Measurements from ENCODE around the gene SH2D3C.
A peak's percentile ranks its signal among the peaks of the same experiment; 100 is the strongest.

SH2D3C gene

GRCh38 chr9:127788337-127789011 is 10.0 kb upstream of the SH2D3C start:
- Histone ChIP-seq H4K5ac (ENCODE audit: low read length) (no peak overlapping the region), H3K4me3 (ENCODE audit: low read length) (no peak overlapping the region), H3K4me1 (ENCODE audit: control insufficient read depth, low read depth, low read length) (peaks cover 3% of the 10 kb centered on the region), H3K79me2 (ENCODE audit: control insufficient read depth, insufficient read depth, low read length) (peaks cover 32% of the 10 kb centered on the region), H3K27me3 (ENCODE audit: insufficient read depth, low read length, poor library complexity) (no peaks in the 10 kb centered on the region), H2BK15ac (replicated peaks; ENCODE audit: low read depth) (no peak overlapping the region), H3K4ac (ENCODE audit: low read depth, low read length) (no peak overlapping the region), H3K9ac (ENCODE audit: low read length) (no peak overlapping the region), H2BK5ac (ENCODE audit: low read length) (no peak overlapping the region), H3K36me3 (ENCODE audit: control insufficient read depth, insufficient read depth, low read length) (peaks cover 34% of the 10 kb centered on the region), H3K27ac (ENCODE audit: low read depth, low read length) (no peak overlapping the region), H3K23ac (ENCODE audit: low read length) (no peak overlapping the region), H2BK120ac (ENCODE audit: low read depth, low read length) (no peak overlapping the region), H3K18ac (ENCODE audit: low read length) (no peak overlapping the region), H3K4me2 (ENCODE audit: low read length) (no peak overlapping the region), H4K8ac (ENCODE audit: low read depth, low read length) (no peak overlapping the region), H3K79me1 (ENCODE audit: low read length) (peaks cover 26% of the 10 kb centered on the region), H3K56ac (ENCODE audit: low read length) (no peak overlapping the region), H2AK5ac (ENCODE audit: low read length) (no peak overlapping the region)
- DNase-seq: no peak
- no CpG with 5 or more reads among the region's 26 CpGs for WGBS (ENCODE audit: extremely low coverage, insufficient coverage, low lambda C conversion rate)

DNA sequence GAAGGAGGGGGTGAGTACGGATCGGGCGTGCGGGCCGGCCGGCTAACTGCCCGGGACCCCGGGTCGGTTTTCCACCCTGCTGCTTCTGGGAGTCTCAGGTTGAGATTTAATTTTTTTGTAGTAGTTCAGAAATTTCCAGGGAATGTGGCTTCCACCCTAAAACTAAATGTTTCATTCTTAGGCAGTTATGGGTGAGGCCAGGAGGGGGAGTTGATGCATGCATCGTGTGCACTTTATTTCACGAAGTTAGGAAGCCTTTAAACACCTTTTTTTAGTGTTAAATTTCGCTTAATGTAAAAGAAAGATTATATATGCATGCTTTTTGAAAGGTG is 8.3 kb upstream of the SH2D3C start:
- H2AK5ac ChIP-seq (ENCODE audit: low read length): no peak overlapping the region
- H3K56ac ChIP-seq (ENCODE audit: low read length): peak overlapping the region; percentile 93
- H3K18ac ChIP-seq (ENCODE audit: low read length): no peak overlapping the region
- no peaks in the 10 kb centered on the region for H3K27me3 ChIP-seq (ENCODE audit: insufficient read depth, low read length, poor library complexity)
- H3K79me1 ChIP-seq (ENCODE audit: low read length): peaks cover 26% of the 10 kb centered on the region
- H3K36me3 ChIP-seq (ENCODE audit: control insufficient read depth, insufficient read depth, low read length): peaks cover 34% of the 10 kb centered on the region
- DNase-seq: no peak
- WGBS (ENCODE audit: extremely low coverage, insufficient coverage, low lambda C conversion rate): no CpG with 5 or more reads among the region's 12 CpGs
- peak overlapping the region; percentile 91 for H3K4me3 ChIP-seq (ENCODE audit: low read length)
- H3K23ac ChIP-seq (ENCODE audit: low read length): no peak overlapping the region
- no peak overlapping the region for H2BK120ac ChIP-seq (ENCODE audit: low read depth, low read length)
- H2BK15ac ChIP-seq (replicated peaks; ENCODE audit: low read depth): no peak overlapping the region
- H3K4me2 ChIP-seq (ENCODE audit: low read length): peak overlapping the region; percentile 55
- H3K4ac ChIP-seq (ENCODE audit: low read depth, low read length): no peak overlapping the region
- peaks cover 32% of the 10 kb centered on the region for H3K79me2 ChIP-seq (ENCODE audit: control insufficient read depth, insufficient read depth, low read length)
- H2BK5ac ChIP-seq (ENCODE audit: low read length): no peak overlapping the region
- peak overlapping the region; percentile 93 for H3K9ac ChIP-seq (ENCODE audit: low read length)
- peak overlapping the region; percentile 99 for H3K27ac ChIP-seq (ENCODE audit: low read depth, low read length)
- H3K4me1 ChIP-seq (ENCODE audit: control insufficient read depth, low read depth, low read length): peaks cover 3% of the 10 kb centered on the region
- H4K8ac ChIP-seq (ENCODE audit: low read depth, low read length): no peak overlapping the region
- H4K5ac ChIP-seq (ENCODE audit: low read length): no peak overlapping the region

DNA sequence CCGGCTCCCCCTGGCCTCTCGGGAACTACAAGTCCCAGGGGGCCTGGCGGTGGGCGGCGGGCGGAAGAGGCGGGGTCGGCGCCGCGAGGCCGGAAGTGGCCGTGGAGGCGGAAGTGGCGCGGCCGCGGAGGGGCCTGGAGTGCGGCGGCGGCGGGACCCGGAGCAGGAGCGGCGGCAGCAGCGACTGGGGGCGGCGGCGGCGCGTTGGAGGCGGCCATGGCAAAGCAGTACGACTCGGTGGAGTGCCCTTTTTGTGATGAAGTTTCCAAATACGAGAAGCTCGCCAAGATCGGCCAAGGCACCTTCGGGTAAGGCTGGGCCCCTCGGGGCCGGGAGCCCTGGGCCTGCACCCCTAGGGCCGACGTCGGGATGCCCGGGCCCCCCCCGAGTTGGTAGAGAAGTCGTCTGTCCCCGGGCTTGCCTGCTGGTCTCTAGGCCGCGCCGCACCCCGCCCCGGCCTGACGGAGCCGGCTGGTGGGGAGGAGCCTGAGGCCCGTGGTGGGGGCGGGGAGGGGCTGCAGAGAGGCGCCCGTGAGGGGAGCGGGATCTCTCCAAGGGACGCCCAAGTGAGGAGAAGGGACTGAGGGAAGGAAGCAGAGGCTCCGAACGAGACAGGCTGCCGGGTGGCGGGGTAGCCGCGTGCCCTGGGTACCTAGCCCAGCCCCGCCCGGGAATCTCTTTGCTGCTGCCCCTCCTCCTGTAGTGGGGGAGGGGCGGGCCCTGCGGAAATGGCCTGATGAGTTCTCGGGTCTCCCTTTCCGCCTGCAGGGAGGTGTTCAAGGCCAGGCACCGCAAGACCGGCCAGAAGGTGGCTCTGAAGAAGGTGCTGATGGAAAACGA is 7.7 kb upstream of the SH2D3C start, which contains the start of gene CDK9:
Gene CDK9, plus strand, starts transcription at position 102 of the 840 bp plus-strand sequence. Its CDS starts 115 bp downstream, at position 217.
- peak within 1 kb of the TSS; percentile 63 for H2BK5ac ChIP-seq (ENCODE audit: low read length)
- H3K27ac ChIP-seq (ENCODE audit: low read depth, low read length): peak within 1 kb of the TSS; percentile 99
- peak within 1 kb of the TSS; percentile 98 for H3K4ac ChIP-seq (ENCODE audit: low read depth, low read length)
- H3K79me2 ChIP-seq (ENCODE audit: control insufficient read depth, insufficient read depth, low read length): peaks cover 32% of the 10 kb centered on the region
- H3K56ac ChIP-seq (ENCODE audit: low read length): peak within 1 kb of the TSS; percentile 93
- H2BK15ac ChIP-seq (replicated peaks; ENCODE audit: low read depth): no peak within 1 kb of the TSS
- no CpG with 5 or more reads among the region's 75 CpGs for WGBS (ENCODE audit: extremely low coverage, insufficient coverage, low lambda C conversion rate)
- peak within 1 kb of the TSS; percentile 93 for H3K9ac ChIP-seq (ENCODE audit: low read length)
- H3K23ac ChIP-seq (ENCODE audit: low read length): no peak within 1 kb of the TSS
- H3K4me2 ChIP-seq (ENCODE audit: low read length): peak within 1 kb of the TSS; percentile 79
- H2AK5ac ChIP-seq (ENCODE audit: low read length): no peak within 1 kb of the TSS
- no peak within 1 kb of the TSS for H4K5ac ChIP-seq (ENCODE audit: low read length)
- peaks cover 34% of the 10 kb centered on the region for H3K36me3 ChIP-seq (ENCODE audit: control insufficient read depth, insufficient read depth, low read length)
- H3K79me1 ChIP-seq (ENCODE audit: low read length): peaks cover 26% of the 10 kb centered on the region
- DNase-seq: peak; percentile 97
- peaks cover 3% of the 10 kb centered on the region for H3K4me1 ChIP-seq (ENCODE audit: control insufficient read depth, low read depth, low read length)
- no peak within 1 kb of the TSS for H2BK120ac ChIP-seq (ENCODE audit: low read depth, low read length)
- peak within 1 kb of the TSS; percentile 91 for H3K4me3 ChIP-seq (ENCODE audit: low read length)
- no peak within 1 kb of the TSS for H4K8ac ChIP-seq (ENCODE audit: low read depth, low read length)
- H3K27me3 ChIP-seq (ENCODE audit: insufficient read depth, low read length, poor library complexity): no peaks in the 10 kb centered on the region
- peak within 1 kb of the TSS; percentile 97 for H3K18ac ChIP-seq (ENCODE audit: low read length)

DNA sequence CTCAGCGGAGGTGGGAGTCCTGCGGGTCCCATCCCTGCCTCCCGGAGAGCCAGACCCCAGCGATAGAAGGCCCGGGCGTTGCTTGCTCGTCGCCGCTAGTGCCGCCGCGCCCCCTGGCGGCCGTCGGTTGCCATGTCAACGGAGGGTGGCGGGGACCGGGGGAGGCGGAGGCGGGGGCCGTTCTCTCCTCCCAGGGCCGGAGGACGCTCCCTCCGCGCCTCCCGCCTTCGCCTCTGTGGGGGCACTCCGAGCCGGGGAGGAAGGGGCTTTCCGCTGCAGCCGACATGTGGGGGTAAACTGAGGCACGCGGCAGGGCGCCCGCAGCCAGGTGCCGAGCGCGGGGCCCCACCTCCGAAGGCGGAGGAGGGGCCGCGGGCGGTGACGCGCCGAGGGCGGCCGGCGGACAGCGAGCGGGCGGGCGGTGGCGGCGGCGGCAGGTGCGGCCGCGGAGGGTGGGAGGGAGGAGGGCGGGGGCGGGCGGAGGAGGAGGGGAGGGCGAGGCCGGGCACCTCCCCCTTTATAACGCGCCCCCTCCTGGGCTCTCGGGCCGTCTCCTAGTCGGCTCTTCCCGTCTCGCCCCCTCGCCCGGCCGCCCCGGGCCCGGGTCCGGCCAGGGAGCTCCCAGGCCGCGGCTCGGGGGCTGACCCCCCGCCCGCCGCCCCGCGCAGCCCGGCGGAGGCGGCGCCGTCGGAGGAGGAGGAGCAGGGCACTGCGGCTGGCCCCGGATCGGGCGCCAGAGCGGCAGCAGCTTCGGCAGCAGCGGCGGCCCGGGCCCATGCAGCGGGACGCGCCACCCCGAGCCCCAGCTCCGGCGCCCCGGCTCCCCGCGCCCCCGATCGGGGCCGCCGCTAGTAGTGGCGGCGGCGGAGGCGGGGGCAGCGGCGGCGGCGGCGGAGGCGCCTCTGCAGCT is 6.8 kb upstream of the SH2D3C start:
- H2BK15ac ChIP-seq (replicated peaks; ENCODE audit: low read depth): no peak overlapping the region
- peak overlapping the region; percentile 79 for H3K4me2 ChIP-seq (ENCODE audit: low read length)
- peak overlapping the region; percentile 58 for H3K4me3 ChIP-seq (ENCODE audit: low read length)
- H3K79me1 ChIP-seq (ENCODE audit: low read length): peaks cover 24% of the 10 kb centered on the region
- peak overlapping the region; percentile 88 for H3K18ac ChIP-seq (ENCODE audit: low read length)
- WGBS (ENCODE audit: extremely low coverage, insufficient coverage, low lambda C conversion rate): no CpG with 5 or more reads among the region's 123 CpGs
- H2BK5ac ChIP-seq (ENCODE audit: low read length): no peak overlapping the region
- peaks cover 32% of the 10 kb centered on the region for H3K79me2 ChIP-seq (ENCODE audit: control insufficient read depth, insufficient read depth, low read length)
- no peak overlapping the region for H2BK120ac ChIP-seq (ENCODE audit: low read depth, low read length)
- H3K36me3 ChIP-seq (ENCODE audit: control insufficient read depth, insufficient read depth, low read length): peaks cover 29% of the 10 kb centered on the region
- no peak overlapping the region for H4K5ac ChIP-seq (ENCODE audit: low read length)
- H3K27ac ChIP-seq (ENCODE audit: low read depth, low read length): peak overlapping the region; percentile 33
- no peak overlapping the region for H4K8ac ChIP-seq (ENCODE audit: low read depth, low read length)
- peaks cover 3% of the 10 kb centered on the region for H3K4me1 ChIP-seq (ENCODE audit: control insufficient read depth, low read depth, low read length)
- H2AK5ac ChIP-seq (ENCODE audit: low read length): no peak overlapping the region
- H3K4ac ChIP-seq (ENCODE audit: low read depth, low read length): peak overlapping the region; percentile 64
- peak; percentile 84 for DNase-seq
- H3K9ac ChIP-seq (ENCODE audit: low read length): peak overlapping the region; percentile 69
- peak overlapping the region; percentile 76 for H3K56ac ChIP-seq (ENCODE audit: low read length)
- no peak overlapping the region for H3K23ac ChIP-seq (ENCODE audit: low read length)
- H3K27me3 ChIP-seq (ENCODE audit: insufficient read depth, low read length, poor library complexity): no peaks in the 10 kb centered on the region

- no peak overlapping the region for H4K8ac ChIP-seq (ENCODE audit: low read depth, low read length)
- no peak overlapping the region for H3K18ac ChIP-seq (ENCODE audit: low read length)
- no peak overlapping the region for H3K56ac ChIP-seq (ENCODE audit: low read length)
- H2BK120ac ChIP-seq (ENCODE audit: low read depth, low read length): no peak overlapping the region
- H3K27ac ChIP-seq (ENCODE audit: low read depth, low read length): no peak overlapping the region
- H3K36me3 ChIP-seq (ENCODE audit: control insufficient read depth, insufficient read depth, low read length): peaks cover 13% of the 10 kb centered on the region
- no peak overlapping the region for H3K4me2 ChIP-seq (ENCODE audit: low read length)
- no peaks in the 10 kb centered on the region for H3K27me3 ChIP-seq (ENCODE audit: insufficient read depth, low read length, poor library complexity)
- H3K4ac ChIP-seq (ENCODE audit: low read depth, low read length): no peak overlapping the region
- H2BK5ac ChIP-seq (ENCODE audit: low read length): no peak overlapping the region
- DNase-seq: no peak
- H4K5ac ChIP-seq (ENCODE audit: low read length): no peak overlapping the region
- no peak overlapping the region for H3K9ac ChIP-seq (ENCODE audit: low read length)
- no CpG with 5 or more reads among the region's 20 CpGs for WGBS (ENCODE audit: extremely low coverage, insufficient coverage, low lambda C conversion rate)
- no peak overlapping the region for H2BK15ac ChIP-seq (replicated peaks; ENCODE audit: low read depth)
- peaks cover 3% of the 10 kb centered on the region for H3K4me1 ChIP-seq (ENCODE audit: control insufficient read depth, low read depth, low read length)
- peaks cover 11% of the 10 kb centered on the region for H3K79me1 ChIP-seq (ENCODE audit: low read length)
- no peak overlapping the region for H3K4me3 ChIP-seq (ENCODE audit: low read length)
- peaks cover 17% of the 10 kb centered on the region for H3K79me2 ChIP-seq (ENCODE audit: control insufficient read depth, insufficient read depth, low read length)
- no peak overlapping the region for H2AK5ac ChIP-seq (ENCODE audit: low read length)
- no peak overlapping the region for H3K23ac ChIP-seq (ENCODE audit: low read length)
Observed at GRCh38 chr9:127783111-127784008, 4.9 kb upstream of the SH2D3C start.

All from mesendoderm (in vitro differentiated cells).